Thyroid gland (tissue), 4 donors: ENCODE measurements around the gene TIAL1. TPM values are rescaled to one million over a fixed set of nuclear protein-coding genes. Genes with fewer than 3 reads are reported as not detected.

Source experiments
- DNase-seq, 2 donors: peaks; one replicate each; pipeline ENCODE4 v3.0.0-alpha.2; 2019
- H3K27ac ChIP-seq, 3 donors: fragments of 200-600 bp; sonication (generic); 1 replicate in 2 of 3; 2 replicates in 1 of 3; pipeline ENCODE4 v1.5.1; 2016 to 2019; ENCODE audit warnings: mild to moderate bottlenecking in 1 of 3, moderate library complexity in 1 of 3
- H3K27me3 ChIP-seq: fragments of 200-600 bp; sonication (generic); one replicate; pipeline ENCODE4 v1.5.1; 2019
- H3K36me3 ChIP-seq, 2 donors: fragments of 200-600 bp; sonication (generic); one replicate each; pipeline ENCODE4 v1.5.1; 2016 to 2019
- H3K4me1 ChIP-seq, 2 donors: fragments of 200-600 bp; sonication (generic); one replicate each; pipeline ENCODE4 v1.5.1; 2017 to 2019
- H3K4me3 ChIP-seq, 3 donors: fragments of 200-600 bp; sonication (generic); replicated peaks in 1 of 3; 1 replicate in 2 of 3; 2 replicates in 1 of 3; pipeline ENCODE4 v1.5.1; 2016; ENCODE audit warnings: mild to moderate bottlenecking in 1 of 3
- H3K9me3 ChIP-seq: fragments of 200-600 bp; sonication (generic); one replicate; pipeline ENCODE4 v1.5.1; 2017
- CTCF ChIP-seq, 6 experiments: fragments of 200-600 bp in 3 of 6; fragments of 450-650 bp in 3 of 6; sonication (generic) in 3 of 6; IDR thresholded peaks; one replicate each; pipeline ENCODE4 v1.5.1; 2016 to 2019; ENCODE audit warnings: antibody characterized with exemption in 6 of 6, mild to moderate bottlenecking in 2 of 6, inconsistent platforms in 1 of 6, moderate library complexity in 1 of 6
- POLR2A ChIP-seq, 2 donors: fragments of 450-650 bp; IDR thresholded peaks; one replicate each; pipeline ENCODE4 v1.6.1; 2017; ENCODE audit warnings: antibody characterized with exemption in 2 of 2, mild to moderate bottlenecking in 2 of 2, moderate library complexity in 1 of 2
- WGBS, 2 donors: methylation state at CpG; one replicate each; pipeline ENCODE4 v1.1.5; 2017; 5-methylcytosine and 5-hydroxymethylcytosine counted together
- intact Hi-C: fragments of 100-400 bp; cut with DNase I; formaldehyde crosslinking; loops from one replicate; pipeline ENCODE4 v1.15.1; 2023
- total RNA-seq, 4 donors: library from RNA; depleted of rRNA; stranded (reverse); fragments of >200 nt; gene quantifications; one replicate each; pipeline ENCODE4 v1.2.3, GENCODE V29; 2016

Gene TIAL1
- total RNA-seq, 4 donors from 2014 or later, result 89.3 to 119 (median 95.5) TPM

GRCh38 chr10:119550827-119551226 lies 45.9 kb downstream of the TIAL1 start:
- Histone ChIP-seq H3K4me1 (no peaks in the 10 kb centered on the region), H3K9me3 (no peaks in the 10 kb centered on the region), H3K27ac (no peak overlapping the region), H3K36me3 (no peaks in the 10 kb centered on the region), H3K27me3 (no peaks in the 10 kb centered on the region), H3K4me3 (no peak overlapping the region)
- DNase-seq, result no peak
- 75 to 85% methylated on average over 4 of the region's 4 CpGs for WGBS, 2 donors
- TF ChIP-seq POLR2A (IDR thresholded peaks at IDR 0.05) (no peak), CTCF (IDR thresholded peaks at IDR 0.05) (no peak)
- intact Hi-C loops, result no loop called here

GRCh38 chr10:119549247-119549999 lies 47.3 kb downstream of the TIAL1 start:
- no peak for DNase-seq
- WGBS, 2 donors, result 73 to 74% methylated on average over 2 of the region's 2 CpGs
- H3K36me3 ChIP-seq, result no peaks in the 10 kb centered on the region
- H3K9me3 ChIP-seq, result no peaks in the 10 kb centered on the region
- H3K27ac ChIP-seq, result no peak overlapping the region
- intact Hi-C loops, result loop anchor here (10.0 kb wide), 1 partner anchor 45 kb away; the partner anchor contains the start of gene TIAL1
- H3K4me1 ChIP-seq, result peaks cover 5 to 7% of the 10 kb centered on the region in 2 donors
- no peaks in the 10 kb centered on the region for H3K27me3 ChIP-seq
- TF ChIP-seq POLR2A (IDR thresholded peaks at IDR 0.05) (no peak), CTCF (IDR thresholded peaks at IDR 0.05) (no peak)
- H3K4me3 ChIP-seq, result no peak overlapping the region

GRCh38 chr10:119546009-119546408 lies 50.8 kb downstream of the TIAL1 start:
- WGBS, 2 donors, result 64 to 72% methylated on average over 3 of the region's 3 CpGs
- intact Hi-C loops, result loop anchor here (10.0 kb wide), 1 partner anchor 49 kb away; the partner anchor contains the start of gene TIAL1

GRCh38 chr10:119545310-119545709 lies 51.5 kb downstream of the TIAL1 start:
- intact Hi-C loops, result loop anchor here (10.0 kb wide), 1 partner anchor 49 kb away; the partner anchor contains the start of gene TIAL1
- DNase-seq, result no peak
- Histone ChIP-seq H3K4me3 (no peak overlapping the region), H3K27ac (no peak overlapping the region), H3K9me3 (no peaks in the 10 kb centered on the region), H3K27me3 (no peaks in the 10 kb centered on the region), H3K36me3 (no peaks in the 10 kb centered on the region), H3K4me1 (peaks cover 20 to 26% of the 10 kb centered on the region in 2 donors)
- TF ChIP-seq POLR2A (IDR thresholded peaks at IDR 0.05) (no peak), CTCF (IDR thresholded peaks at IDR 0.05) (no peak)
- 62 to 63% methylated on average over 4 of the region's 4 CpGs for WGBS, 2 donors

More at GRCh38 chr10:119546009-119546408, 50.8 kb downstream of the TIAL1 start:
- Histone ChIP-seq H3K36me3 (no peaks in the 10 kb centered on the region), H3K27ac (no peak overlapping the region), H3K4me3 (no peak overlapping the region), H3K27me3 (no peaks in the 10 kb centered on the region), H3K4me1 (peaks cover 20 to 26% of the 10 kb centered on the region in 2 donors), H3K9me3 (no peaks in the 10 kb centered on the region)
- no peak for DNase-seq
- no peak for TF ChIP-seq POLR2A (IDR thresholded peaks at IDR 0.05)
- no peak for TF ChIP-seq CTCF (IDR thresholded peaks at IDR 0.05)
